ENCODE results near the gene RAPGEF3. TPM values are rescaled to one million over a fixed set of nuclear protein-coding genes. Genes with fewer than 3 reads are reported as not detected.

Gene RAPGEF3
- total RNA-seq, 1 experiment from 2014 or later = 5.7 TPM

GRCh38 chr12:47743311-47743860 lies 15.3 kb downstream of the RAPGEF3 start:
- BruUV-seq (replicated peaks) = no TSS peak
- no peak overlapping the region for H2AFZ ChIP-seq

GRCh38 chr12:47742253-47742825 lies 16.3 kb downstream of the RAPGEF3 start:
- DNase-seq = peak in 1 of 2 experiments; percentile 66
- H3K9me3 ChIP-seq (ENCODE audit: insufficient read depth, low read depth) = no peaks in the 10 kb centered on the region
- ChIA-PET CTCF (interaction anchor here (0.9 to 5.4 kb wide), 17 partner anchors 10 to 437 kb away, joined by 3 to 31 read pairs (median 5); partner anchors contain the start of genes ENDOU and RAPGEF3), POLR2A (ENCODE audit: unreplicated experiment) (interaction anchor here (0.7 kb wide), 1 partner anchor 42 kb away, joined by 5 read pairs; no protein-coding TSS in a partner anchor)
- H3K9me2 ChIP-seq (ENCODE audit: insufficient read depth) = no peaks in the 10 kb centered on the region
- H3K27ac ChIP-seq = no peak overlapping the region
- intact Hi-C loops (cut with micrococcal nuclease; ENCODE audit: unreplicated experiment) = loop anchor here (1.0 kb wide), 1 partner anchor 25 kb away; no protein-coding TSS in a partner anchor
- peaks cover 5% of the 10 kb centered on the region for H3F3A ChIP-seq (ENCODE audit: insufficient read depth, low read depth)
- no TSS peak for BruUV-seq (replicated peaks)
- H4K20me1 ChIP-seq (ENCODE audit: insufficient read depth) = no peaks in the 10 kb centered on the region
- H3K79me2 ChIP-seq (ENCODE audit: low read depth) = no peaks in the 10 kb centered on the region
- H3K36me3 ChIP-seq (ENCODE audit: low read depth) = no peaks in the 10 kb centered on the region
- H3K4me1 ChIP-seq (replicated peaks; ENCODE audit: insufficient read depth) = peaks cover 8% of the 10 kb centered on the region
- no peaks in the 10 kb centered on the region for H3K27me3 ChIP-seq (ENCODE audit: insufficient read depth, low read depth)
- H3K4me3 ChIP-seq = no peak overlapping the region
- no peak overlapping the region for H3K4me2 ChIP-seq
- H2AFZ ChIP-seq = no peak overlapping the region
- TF ChIP-seq CTCF (conservative IDR thresholded peaks at IDR 0.05) = peak; percentile 100
- TF ChIP-seq EZH2 (IDR thresholded peaks at IDR 0.05; ENCODE audit: low read depth) = no peak

More at GRCh38 chr12:47743311-47743860, 15.3 kb downstream of the RAPGEF3 start:
- TF ChIP-seq EZH2 (IDR thresholded peaks at IDR 0.05; ENCODE audit: low read depth) (no peak), CTCF (conservative IDR thresholded peaks at IDR 0.05) (no peak)
- Histone ChIP-seq H3K4me2 (0 out of 2 replicates have a peak overlapping the region, but pooled peaks have one; percentile 4), H3K9me2 (ENCODE audit: insufficient read depth) (no peaks in the 10 kb centered on the region), H3K4me3 (no peak overlapping the region), H3K79me2 (ENCODE audit: low read depth) (no peaks in the 10 kb centered on the region), H3K27ac (no peak overlapping the region), H3K9me3 (ENCODE audit: insufficient read depth, low read depth) (no peaks in the 10 kb centered on the region), H3K36me3 (ENCODE audit: low read depth) (no peaks in the 10 kb centered on the region), H3K27me3 (ENCODE audit: insufficient read depth, low read depth) (no peaks in the 10 kb centered on the region), H3K4me1 (replicated peaks; ENCODE audit: insufficient read depth) (peaks cover 8% of the 10 kb centered on the region), H4K20me1 (ENCODE audit: insufficient read depth) (no peaks in the 10 kb centered on the region), H3F3A (ENCODE audit: insufficient read depth, low read depth) (peaks cover 10% of the 10 kb centered on the region)
- ChIA-PET POLR2A (ENCODE audit: unreplicated experiment) (interaction anchor here (0.7 kb wide), 2 partner anchors 11 to 27 kb away, joined by 3 to 8 read pairs; no protein-coding TSS in a partner anchor), CTCF (interaction anchor here (0.6 to 5.4 kb wide), 11 partner anchors 16 to 436 kb away, joined by 3 to 31 read pairs (median 5); partner anchors contain the start of gene ENDOU)
- no peak for DNase-seq
- intact Hi-C loops (cut with micrococcal nuclease; ENCODE audit: unreplicated experiment) = no loop called here

- Histone ChIP-seq H2AFZ (no peak overlapping the region), H3K27me3 (ENCODE audit: insufficient read depth, low read depth) (no peaks in the 10 kb centered on the region), H3F3A (ENCODE audit: insufficient read depth, low read depth) (peaks cover 5% of the 10 kb centered on the region), H3K9me3 (ENCODE audit: insufficient read depth, low read depth) (no peaks in the 10 kb centered on the region), H3K9me2 (ENCODE audit: insufficient read depth) (no peaks in the 10 kb centered on the region), H3K4me2 (no peak overlapping the region), H3K36me3 (ENCODE audit: low read depth) (no peaks in the 10 kb centered on the region), H3K4me3 (no peak overlapping the region), H3K79me2 (ENCODE audit: low read depth) (no peaks in the 10 kb centered on the region), H3K4me1 (replicated peaks; ENCODE audit: insufficient read depth) (peaks cover 8% of the 10 kb centered on the region), H4K20me1 (ENCODE audit: insufficient read depth) (no peaks in the 10 kb centered on the region), H3K27ac (no peak overlapping the region)
- no peak for TF ChIP-seq EZH2 (IDR thresholded peaks at IDR 0.05; ENCODE audit: low read depth)
- no peak for TF ChIP-seq CTCF (conservative IDR thresholded peaks at IDR 0.05)
- DNase-seq = peak in 1 of 2 experiments; percentile 73
- ChIA-PET CTCF (interaction anchor here (0.5 to 5.4 kb wide), 14 partner anchors 11 to 786 kb away, joined by 3 to 31 read pairs (median 7); no protein-coding TSS in a partner anchor), POLR2A (ENCODE audit: unreplicated experiment) (no interaction called here)
- BruUV-seq (replicated peaks) = no TSS peak
- intact Hi-C loops (cut with micrococcal nuclease; ENCODE audit: unreplicated experiment) = no loop called here
These were observed 17.4 kb downstream of the RAPGEF3 start for GRCh38 chr12:47741340-47741703.

All from PC-9 (cell line).